Esophagus muscularis mucosa (tissue), 4 donors: ENCODE results near the gene GAA. TPM values are rescaled to one million over a fixed set of nuclear protein-coding genes. Genes with fewer than 3 reads are reported as not detected.

ENCODE experiments used
- DNase-seq: peaks from one replicate; pipeline ENCODE4 v3.0.0-alpha.2; 2017; ENCODE audit errors: extremely low spot score
- H3K27ac ChIP-seq, 4 donors: fragments of 200-600 bp; sonication (generic); replicated peaks in 1 of 4; 1 replicate in 3 of 4; 2 replicates in 1 of 4; pipeline ENCODE4 v1.5.1; 2016 to 2019; ENCODE audit warnings: mild to moderate bottlenecking in 1 of 4
- H3K27me3 ChIP-seq, 4 donors: fragments of 200-600 bp; sonication (generic); one replicate each; pipeline versions ENCODE4 v1.5.1 to v1.6.0; 2016 to 2019
- H3K36me3 ChIP-seq, 4 donors: fragments of 200-600 bp; sonication (generic); one replicate each; pipeline ENCODE4 v1.5.1; 2016 to 2019
- H3K4me1 ChIP-seq, 4 donors: fragments of 200-600 bp; sonication (generic); one replicate each; pipeline ENCODE4 v1.5.1; 2016 to 2019
- H3K4me3 ChIP-seq, 4 donors: fragments of 200-600 bp; sonication (generic); 1 replicate in 2 of 4; 2 replicates in 2 of 4; pipeline ENCODE4 v1.5.1; 2016 to 2019; ENCODE audit warnings: mild to moderate bottlenecking in 4 of 4, moderate library complexity in 1 of 4
- H3K9me3 ChIP-seq, 4 donors: fragments of 200-600 bp; sonication (generic); 1 replicate in 3 of 4; 2 replicates in 1 of 4; pipeline ENCODE4 v1.5.1; 2016 to 2019
- EP300 ChIP-seq: sonication (generic); formaldehyde crosslinking; IDR thresholded peaks from one replicate; pipeline ENCODE4 v1.6.1; 2017; ENCODE audit warnings: antibody characterized with exemption
- POLR2A ChIP-seq: fragments of 450-650 bp; IDR thresholded peaks from one replicate; pipeline ENCODE4 v1.6.1; 2017; ENCODE audit warnings: antibody characterized with exemption, moderate library complexity, mild to moderate bottlenecking, low read depth
- POLR2AphosphoS5 ChIP-seq, 2 donors: sonication (generic); formaldehyde crosslinking; IDR thresholded peaks; one replicate each; pipeline ENCODE4 v1.6.1; 2017; ENCODE audit warnings: antibody characterized with exemption in 2 of 2
- WGBS: methylation state at CpG from one replicate; pipeline ENCODE4 v1.1.5; 2018; 5-methylcytosine and 5-hydroxymethylcytosine counted together
- intact Hi-C: fragments of 100-400 bp; cut with DNase I; formaldehyde crosslinking; loops from one replicate; pipeline ENCODE4 v1.15.1; 2023
- total RNA-seq, 4 donors: library from RNA; depleted of rRNA; stranded (reverse); fragments of >200 nt; gene quantifications; one replicate each; pipeline versions ENCODE4 v1.1.0 to v1.2.1, GENCODE V29; 2016
- TF ChIP-seq, protein P1 (sequence below), 3 experiments: fragments of 200-600 bp in 2 of 3; fragments of 450-650 bp in 1 of 3; sonication (generic) in 2 of 3; IDR thresholded peaks; one replicate each; pipeline ENCODE4 v1.5.1; 2017 to 2019; ENCODE audit warnings: antibody characterized with exemption in 3 of 3, mild to moderate bottlenecking in 2 of 3, moderate library complexity in 1 of 3

Gene GAA
- total RNA-seq, 4 donors from 2014 or later: 65.4 to 84.4 (median 73.7) TPM

DNA sequence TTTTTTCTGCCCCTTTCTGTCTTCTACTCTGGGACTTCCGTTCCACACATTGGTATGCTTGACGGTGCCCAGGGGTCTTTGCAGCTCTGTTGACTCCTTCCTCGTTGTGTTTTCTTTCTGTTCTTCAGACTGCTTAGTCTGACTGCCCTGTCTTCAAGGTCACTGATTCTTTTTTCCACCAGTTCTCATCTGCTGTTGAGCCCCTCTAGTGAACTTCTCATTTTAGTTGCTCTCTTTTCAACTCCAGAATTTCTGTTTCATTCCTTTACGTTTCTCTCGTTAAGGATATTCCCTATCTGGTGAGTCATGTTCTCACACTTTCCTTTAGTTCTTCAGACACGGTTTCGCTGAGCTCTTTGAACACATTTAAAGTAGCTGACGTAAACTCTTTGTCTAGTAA is 13.8 kb downstream of the GAA start:
- no peak for TF ChIP-seq EP300
- TF ChIP-seq POLR2A: no peak
- no peak for TF ChIP-seq POLR2AphosphoS5 (IDR thresholded peaks at IDR 0.05)
- TF ChIP-seq, protein P1, sequence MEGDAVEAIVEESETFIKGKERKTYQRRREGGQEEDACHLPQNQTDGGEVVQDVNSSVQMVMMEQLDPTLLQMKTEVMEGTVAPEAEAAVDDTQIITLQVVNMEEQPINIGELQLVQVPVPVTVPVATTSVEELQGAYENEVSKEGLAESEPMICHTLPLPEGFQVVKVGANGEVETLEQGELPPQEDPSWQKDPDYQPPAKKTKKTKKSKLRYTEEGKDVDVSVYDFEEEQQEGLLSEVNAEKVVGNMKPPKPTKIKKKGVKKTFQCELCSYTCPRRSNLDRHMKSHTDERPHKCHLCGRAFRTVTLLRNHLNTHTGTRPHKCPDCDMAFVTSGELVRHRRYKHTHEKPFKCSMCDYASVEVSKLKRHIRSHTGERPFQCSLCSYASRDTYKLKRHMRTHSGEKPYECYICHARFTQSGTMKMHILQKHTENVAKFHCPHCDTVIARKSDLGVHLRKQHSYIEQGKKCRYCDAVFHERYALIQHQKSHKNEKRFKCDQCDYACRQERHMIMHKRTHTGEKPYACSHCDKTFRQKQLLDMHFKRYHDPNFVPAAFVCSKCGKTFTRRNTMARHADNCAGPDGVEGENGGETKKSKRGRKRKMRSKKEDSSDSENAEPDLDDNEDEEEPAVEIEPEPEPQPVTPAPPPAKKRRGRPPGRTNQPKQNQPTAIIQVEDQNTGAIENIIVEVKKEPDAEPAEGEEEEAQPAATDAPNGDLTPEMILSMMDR (IDR thresholded peaks at IDR 0.05): no peak
- H3K4me3 ChIP-seq: no peak overlapping the region
- H3K27me3 ChIP-seq: no peaks in the 10 kb centered on the region
- 94% methylated on average over 8 of the region's 8 CpGs for WGBS
- H3K36me3 ChIP-seq: peaks cover 6 to 62% (median 27%) of the 10 kb centered on the region in 4 donors
- no peak for DNase-seq
- H3K27ac ChIP-seq: no peak overlapping the region
- H3K4me1 ChIP-seq: peaks cover 0 to 5% (median 0%) of the 10 kb centered on the region in 4 donors
- intact Hi-C loops: no loop called here
- H3K9me3 ChIP-seq: no peaks in the 10 kb centered on the region

DNA sequence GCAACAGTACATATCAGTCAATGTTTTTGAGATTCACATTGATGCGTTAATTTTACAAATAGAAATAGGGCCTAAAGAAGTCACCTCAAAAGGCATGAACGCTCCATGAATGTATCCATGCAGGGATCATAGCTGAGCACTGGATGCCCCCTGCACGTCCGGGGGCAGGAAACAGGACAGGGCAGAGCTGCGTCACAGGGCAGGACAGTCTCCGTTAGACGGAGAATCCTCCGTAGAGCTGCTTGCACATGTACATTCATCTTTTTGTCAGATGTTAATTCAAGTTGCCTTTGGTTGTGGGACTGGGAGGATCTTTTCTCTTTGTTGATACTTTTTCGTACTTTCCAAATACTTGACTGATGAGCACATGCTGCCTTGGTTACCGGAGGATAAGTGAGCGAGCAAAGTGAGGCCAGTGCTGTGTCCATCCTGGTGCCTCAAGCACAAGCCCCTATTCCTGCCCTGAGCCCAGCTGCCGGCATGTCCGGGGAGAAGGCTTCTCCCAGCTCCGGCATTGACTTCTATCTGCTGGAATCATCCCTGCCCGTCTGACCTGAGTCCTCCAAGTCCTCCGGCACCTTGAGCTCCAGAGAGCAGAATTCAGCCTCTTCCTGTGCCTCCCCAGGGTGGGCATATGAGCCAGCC is 15.0 kb downstream of the GAA start:
- intact Hi-C loops: no loop called here
- TF ChIP-seq, protein P1 (IDR thresholded peaks at IDR 0.05): no peak
- TF ChIP-seq EP300 (no peak), POLR2AphosphoS5 (IDR thresholded peaks at IDR 0.05) (no peak), POLR2A (no peak)
- 28% methylated on average over 11 of the region's 16 CpGs for WGBS
- no peak overlapping the region for H3K27ac ChIP-seq
- no peaks in the 10 kb centered on the region for H3K27me3 ChIP-seq
- DNase-seq: no peak
- H3K9me3 ChIP-seq: no peaks in the 10 kb centered on the region
- peaks cover 0 to 5% (median 0%) of the 10 kb centered on the region in 4 donors for H3K4me1 ChIP-seq
- H3K4me3 ChIP-seq: no peak overlapping the region
- peaks cover 6 to 50% (median 27%) of the 10 kb centered on the region in 4 donors for H3K36me3 ChIP-seq

GRCh38 chr17:80116921-80117380 is 15.6 kb downstream of the GAA start:
- no peak for TF ChIP-seq EP300
- TF ChIP-seq POLR2AphosphoS5 (IDR thresholded peaks at IDR 0.05): no peak
- TF ChIP-seq POLR2A: no peak
- TF ChIP-seq, protein P1 (IDR thresholded peaks at IDR 0.05): no peak
- intact Hi-C loops: no loop called here
- 89% methylated on average over 3 of the region's 13 CpGs for WGBS

GRCh38 chr17:80117491-80118401 is 16.4 kb downstream of the GAA start:
- Histone ChIP-seq H3K27me3 (peaks cover 0 to 4% (median 0%) of the 10 kb centered on the region in 4 donors), H3K9me3 (no peaks in the 10 kb centered on the region), H3K27ac (no peak overlapping the region), H3K4me3 (no peak overlapping the region), H3K36me3 (peaks cover 6 to 37% (median 18%) of the 10 kb centered on the region in 4 donors), H3K4me1 (peaks cover 0 to 5% (median 0%) of the 10 kb centered on the region in 4 donors)
- DNase-seq: no peak
- 92% methylated on average over 22 of the region's 31 CpGs for WGBS
- intact Hi-C loops: no loop called here
- TF ChIP-seq POLR2AphosphoS5 (IDR thresholded peaks at IDR 0.05) (no peak), POLR2A (no peak), EP300 (no peak)
- TF ChIP-seq, protein P1 (IDR thresholded peaks at IDR 0.05): no peak

More at GRCh38 chr17:80116921-80117380, 15.6 kb downstream of the GAA start:
- H3K9me3 ChIP-seq: no peaks in the 10 kb centered on the region
- peaks cover 0 to 5% (median 0%) of the 10 kb centered on the region in 4 donors for H3K4me1 ChIP-seq
- H3K4me3 ChIP-seq: no peak overlapping the region
- H3K36me3 ChIP-seq: peaks cover 6 to 44% (median 23%) of the 10 kb centered on the region in 4 donors
- no peak for DNase-seq
- no peak overlapping the region for H3K27ac ChIP-seq
- H3K27me3 ChIP-seq: peaks cover 0 to 2% (median 0%) of the 10 kb centered on the region in 4 donors
